ENCODE data around the gene RPL15. TPM values are rescaled to one million over a fixed set of nuclear protein-coding genes. Genes with fewer than 3 reads are reported as not detected.
"Not testable (repeated sequence)": the region's sequence is repeated elsewhere in the genome, so short reads cannot be mapped to it uniquely, and the experiment has no call there.

The RPL15 gene
- total RNA-seq, 1 donor from 2014 or later, result 2,385 TPM

GRCh38 chr3:23889386-23889785 lies 27.5 kb upstream of the RPL15 start:
- no peak for DNase-seq (ENCODE audit: low read depth, low spot score)

DNA sequence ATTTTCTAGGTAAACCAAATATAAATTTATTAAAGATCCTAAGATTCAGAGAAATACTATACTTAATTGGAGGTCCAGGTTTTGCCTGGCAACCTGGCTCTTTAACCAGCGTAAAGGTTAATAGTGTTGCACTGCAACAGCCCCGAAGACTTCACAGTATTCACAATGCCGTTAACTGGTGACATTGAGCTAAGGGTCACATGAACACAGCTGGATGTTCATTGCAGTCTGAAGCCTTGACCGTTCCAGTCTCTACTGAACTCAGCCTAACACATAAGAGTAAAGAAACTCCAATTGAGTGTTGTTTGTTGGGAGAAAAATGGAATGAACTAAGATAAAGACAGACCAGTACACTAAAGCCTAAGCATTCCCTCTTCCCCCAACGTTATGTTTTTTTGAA lies 27.0 kb upstream of the RPL15 start:
- DNase-seq (ENCODE audit: low read depth, low spot score), result no peak

- no peak for DNase-seq (ENCODE audit: low read depth, low spot score)
Observed at GRCh38 chr3:23894254-23895061, 22.5 kb upstream of the RPL15 start.

- DNase-seq (ENCODE audit: low read depth, low spot score), result no peak
Observed at GRCh38 chr3:23895181-23895580, 21.8 kb upstream of the RPL15 start.

DNA sequence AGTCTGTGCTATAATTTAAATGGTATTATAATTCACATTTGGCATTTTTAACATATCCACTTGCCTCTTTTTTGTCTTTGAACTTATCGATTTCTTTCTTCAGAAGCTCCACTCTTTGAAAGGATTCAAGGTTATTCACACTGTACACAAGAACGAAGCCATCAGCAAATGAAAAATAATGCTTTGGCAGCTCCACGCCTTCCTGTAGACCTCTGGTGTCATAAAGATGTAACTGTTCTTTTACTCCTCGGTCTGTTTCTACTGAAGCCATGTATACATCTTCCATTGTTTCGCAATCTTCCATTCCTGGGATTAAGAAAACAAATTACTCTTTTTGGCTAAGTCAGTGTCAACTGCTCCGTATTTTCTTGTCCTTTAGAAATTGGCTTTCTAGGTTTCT lies 16.2 kb upstream of the RPL15 start:
- no peak for DNase-seq (ENCODE audit: low read depth, low spot score)

- DNase-seq (ENCODE audit: low read depth, low spot score), result no peak
Observed at GRCh38 chr3:23904545-23904944, 12.4 kb upstream of the RPL15 start.

GRCh38 chr3:23909341-23909740 lies 7.6 kb upstream of the RPL15 start:
- no peak for DNase-seq (ENCODE audit: low read depth, low spot score)

- DNase-seq (ENCODE audit: low read depth, low spot score), result no peak
Observed at GRCh38 chr3:23911397-23911796, 5.5 kb upstream of the RPL15 start.

- DNase-seq (ENCODE audit: low read depth, low spot score), result not testable (repeated sequence)
Observed at GRCh38 chr3:23912335-23912734, 4.6 kb upstream of the RPL15 start.

DNA sequence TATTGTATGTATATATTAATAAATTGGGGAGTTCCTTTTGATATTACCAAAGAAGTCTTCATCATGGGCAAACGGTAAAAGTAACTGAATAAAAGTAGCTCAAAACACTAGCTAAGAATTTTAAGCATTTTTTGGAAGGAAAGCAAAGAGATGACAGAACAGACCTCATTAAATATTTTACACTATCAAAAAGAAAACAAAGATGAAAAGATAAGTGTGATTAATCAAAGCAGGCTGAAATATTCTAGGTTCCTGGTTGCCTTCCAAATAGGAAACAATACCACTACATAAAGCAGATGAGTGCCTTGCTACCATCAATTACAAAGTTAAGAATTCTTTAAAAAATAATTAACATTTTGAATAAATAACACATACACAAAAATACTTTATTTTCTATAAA lies 3.8 kb upstream of the RPL15 start:
- no peak for DNase-seq (ENCODE audit: low read depth, low spot score)

DNA sequence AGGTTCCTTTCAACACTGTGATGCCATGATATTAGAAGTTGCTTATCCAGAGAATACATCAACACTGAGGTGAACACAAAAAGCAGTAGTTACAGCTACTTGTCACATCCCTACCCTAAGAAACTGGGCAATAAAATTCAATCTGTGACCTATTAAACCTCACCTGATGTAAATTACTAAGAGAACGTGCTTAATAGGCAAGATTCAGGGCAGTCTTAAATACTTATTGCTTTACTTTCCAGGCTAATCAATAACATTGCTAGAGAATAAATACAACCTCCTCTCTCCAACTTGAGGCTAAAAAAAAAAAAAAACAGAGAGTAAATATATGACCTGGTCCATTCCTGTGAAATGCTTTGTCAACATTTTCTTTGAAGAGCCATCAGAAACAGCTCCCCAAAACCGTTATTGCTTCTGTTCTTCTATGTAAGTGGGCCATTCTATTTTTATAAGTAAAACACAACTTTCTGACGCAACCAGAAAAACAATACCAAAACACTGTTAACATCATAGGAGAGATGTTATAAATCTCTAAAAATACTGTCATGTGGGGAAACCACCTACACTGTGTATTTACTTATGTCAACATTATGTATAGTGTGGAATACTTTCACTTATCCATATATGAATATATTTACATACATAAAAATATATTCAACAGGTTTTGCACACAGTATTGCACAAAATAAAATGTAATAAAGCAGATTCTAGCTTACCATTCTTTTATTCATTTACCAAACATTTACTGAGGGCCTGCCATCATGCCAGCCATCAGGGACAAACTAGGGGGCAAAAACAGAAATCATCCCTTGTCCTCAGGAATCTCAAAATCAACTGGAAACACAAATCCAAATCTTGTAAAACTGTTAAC lies 2.8 kb upstream of the RPL15 start:
- DNase-seq (ENCODE audit: low read depth, low spot score), result no peak

DNA sequence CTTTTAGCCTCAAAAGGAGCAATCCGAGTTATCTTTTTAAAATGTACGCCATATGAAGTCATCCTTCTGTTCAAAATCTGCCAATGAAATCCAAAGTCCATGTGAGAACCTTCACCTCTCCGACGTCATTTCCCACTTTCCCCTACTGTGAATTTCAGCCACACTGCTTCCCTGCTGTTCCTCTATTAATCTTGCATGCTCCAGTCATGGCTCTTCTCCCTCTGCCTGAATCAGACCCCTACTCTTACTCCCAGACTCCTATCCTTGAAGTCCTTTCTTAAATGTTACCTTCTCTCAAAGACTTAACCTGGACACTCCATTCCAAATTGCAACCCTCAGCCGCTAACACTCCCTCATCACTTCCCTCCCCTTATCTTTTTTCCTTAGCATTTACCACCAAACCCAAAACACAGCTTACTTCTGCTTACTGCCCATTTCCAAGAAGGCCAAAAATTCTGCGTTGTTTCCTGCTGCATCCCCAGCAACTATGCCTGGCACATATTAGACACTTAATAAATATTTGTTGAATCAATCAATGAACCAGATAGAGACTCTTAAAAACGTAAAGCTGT lies 1.3 kb upstream of the RPL15 start:
- DNase-seq (ENCODE audit: low read depth, low spot score), result no peak

GRCh38 chr3:23916152-23916885 lies 613 bp upstream of the RPL15 start:
- DNase-seq (ENCODE audit: low read depth, low spot score), result no peak

DNA sequence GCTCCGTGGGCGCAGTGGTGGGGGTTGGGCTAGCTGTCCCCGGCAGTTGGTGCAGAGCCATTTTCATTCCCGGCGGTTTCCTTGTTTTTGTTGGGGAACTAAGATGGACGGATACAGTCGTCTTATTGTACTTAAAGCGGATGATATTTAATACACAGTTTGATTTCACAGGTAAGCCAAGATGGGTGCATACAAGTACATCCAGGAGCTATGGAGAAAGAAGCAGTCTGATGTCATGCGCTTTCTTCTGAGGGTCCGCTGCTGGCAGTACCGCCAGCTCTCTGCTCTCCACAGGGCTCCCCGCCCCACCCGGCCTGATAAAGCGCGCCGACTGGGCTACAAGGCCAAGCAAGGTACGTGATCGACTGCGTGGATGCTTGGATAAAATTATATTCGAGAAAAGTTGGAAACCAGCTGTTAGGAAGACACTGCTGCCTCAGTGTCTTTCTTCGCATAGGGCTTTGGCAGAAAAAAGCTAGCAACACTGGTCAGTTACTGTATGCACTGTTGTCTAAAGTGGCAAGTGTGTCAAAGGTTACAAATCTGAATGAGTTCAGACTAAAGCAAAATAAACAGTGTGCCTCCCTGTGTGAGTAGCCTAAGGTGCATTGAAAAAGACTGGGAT lies 859 bp downstream of the RPL15 start:
- not testable (repeated sequence) for DNase-seq (ENCODE audit: low read depth, low spot score)

- DNase-seq (ENCODE audit: low read depth, low spot score), result not testable (repeated sequence)
Observed at GRCh38 chr3:23918331-23918730, 1.4 kb downstream of the RPL15 start.

DNA sequence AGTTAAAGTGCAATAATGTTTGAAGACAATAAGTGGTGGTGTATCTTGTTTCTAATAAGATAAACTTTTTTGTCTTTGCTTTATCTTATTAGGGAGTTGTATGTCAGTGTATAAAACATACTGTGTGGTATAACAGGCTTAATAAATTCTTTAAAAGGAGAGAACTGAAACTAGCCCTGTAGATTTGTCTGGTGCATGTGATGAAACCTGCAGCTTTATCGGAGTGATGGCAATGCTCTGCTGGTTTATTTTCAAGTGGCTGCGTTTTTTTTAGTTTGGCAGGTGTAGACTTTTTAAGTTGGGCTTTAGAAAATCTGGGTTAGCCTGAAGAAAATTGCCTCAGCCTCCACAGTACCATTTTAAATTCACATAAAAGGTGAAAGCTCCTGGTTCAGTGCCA lies 2.7 kb downstream of the RPL15 start:
- DNase-seq (ENCODE audit: low read depth, low spot score), result no peak

DNA sequence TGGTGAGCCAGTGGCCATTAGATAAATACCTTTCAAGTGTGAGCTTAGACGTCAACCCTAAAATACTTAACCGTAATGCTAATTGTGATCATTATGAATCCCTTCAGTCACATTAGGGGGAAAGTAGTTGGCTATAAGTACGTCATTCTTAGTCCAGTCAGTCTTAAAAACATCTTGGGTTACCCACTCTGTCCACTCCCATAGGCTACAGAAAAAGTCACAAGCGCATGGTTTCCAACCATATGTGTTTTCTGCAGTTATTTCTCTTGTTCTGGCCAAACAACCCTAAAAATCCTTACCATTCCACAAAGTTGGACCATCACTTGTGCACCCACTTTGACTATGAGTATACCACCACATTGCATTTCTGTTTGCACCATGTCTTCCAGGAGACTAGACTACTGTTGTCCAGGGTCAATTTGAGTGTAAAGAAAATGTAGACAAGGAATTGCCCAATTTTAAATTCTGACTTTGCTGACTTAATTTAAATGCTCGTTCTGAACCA lies 3.3 kb downstream of the RPL15 start:
- DNase-seq (ENCODE audit: low read depth, low spot score), result no peak

DNA sequence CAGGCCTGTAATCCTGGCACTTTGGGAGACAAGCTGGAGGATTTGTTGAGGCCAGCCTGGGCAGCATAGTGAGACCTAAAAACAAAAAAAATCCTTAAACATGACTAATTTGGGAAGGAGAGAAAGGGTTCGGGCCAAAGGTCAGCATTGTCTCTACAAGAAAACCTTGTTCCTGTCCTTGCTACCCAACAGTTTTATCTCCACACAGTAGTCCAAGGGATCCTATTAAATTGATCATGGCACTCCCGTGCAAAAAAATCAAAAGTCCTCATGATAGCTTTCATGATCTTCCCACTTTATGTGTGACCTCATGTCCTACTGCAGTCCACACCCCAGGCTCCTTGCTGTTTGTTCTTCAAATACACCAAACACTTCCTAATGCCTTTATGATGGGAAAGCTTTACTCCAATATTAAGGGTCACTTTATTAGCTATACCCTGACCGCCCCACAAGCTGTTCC lies 4.2 kb downstream of the RPL15 start:
- no peak for DNase-seq (ENCODE audit: low read depth, low spot score)

GRCh38 chr3:23923786-23924185 lies 6.9 kb downstream of the RPL15 start:
- DNase-seq (ENCODE audit: low read depth, low spot score), result no peak

DNA sequence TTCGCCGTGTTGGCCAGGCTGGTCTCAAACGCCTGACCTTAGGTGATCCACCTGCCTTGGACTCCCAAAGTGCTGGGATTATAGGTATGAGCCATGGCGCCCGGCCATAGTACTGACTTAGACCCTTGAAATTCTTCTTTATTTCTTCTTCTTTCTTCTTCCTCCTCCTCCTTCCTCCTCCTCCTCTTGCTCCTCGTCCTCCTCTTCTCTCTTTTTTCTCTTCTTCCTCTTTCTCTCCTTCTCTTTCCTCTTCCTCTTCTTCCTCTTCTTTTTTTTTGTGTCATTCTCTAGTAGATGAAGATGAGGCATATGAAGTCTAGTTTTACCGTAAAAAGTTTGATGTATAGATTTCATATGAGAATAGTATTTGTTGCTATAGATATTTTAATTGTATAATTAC lies 9.3 kb downstream of the RPL15 start:
- no peak for DNase-seq (ENCODE audit: low read depth, low spot score)

- DNase-seq (ENCODE audit: low read depth, low spot score), result no peak
Observed at GRCh38 chr3:23926736-23927135, 9.8 kb downstream of the RPL15 start.
